ENCODE data around the gene MAPRE2.

Gene MAPRE2

GRCh38 chr18:35063875-35064690, 22.9 kb downstream of the MAPRE2 start:
- DNase-seq, result no peak

GRCh38 chr18:35067454-35067853, 26.2 kb downstream of the MAPRE2 start:
- no peak for DNase-seq

GRCh38 chr18:35071819-35072247, 30.6 kb downstream of the MAPRE2 start:
- DNase-seq, result no peak

DNA sequence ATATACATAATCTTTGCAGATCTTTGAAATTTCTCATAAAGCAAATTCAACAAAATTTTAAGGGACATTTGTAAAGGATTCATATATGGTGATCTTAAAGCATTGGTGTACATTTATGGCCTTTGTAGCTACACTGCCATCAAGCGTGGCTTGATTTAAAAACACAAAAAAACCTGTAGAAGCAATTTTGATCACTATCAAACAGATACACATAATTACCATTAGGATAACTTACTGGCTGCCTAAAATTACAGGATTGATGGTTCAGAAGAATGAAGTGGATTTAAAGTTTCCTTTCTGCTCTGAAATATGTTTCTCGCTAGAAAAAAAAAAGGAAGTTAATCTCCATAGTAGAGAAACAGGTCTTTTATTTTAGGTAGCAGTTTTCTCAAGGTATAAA, 31.4 kb downstream of the MAPRE2 start:
- no peak for DNase-seq

DNA sequence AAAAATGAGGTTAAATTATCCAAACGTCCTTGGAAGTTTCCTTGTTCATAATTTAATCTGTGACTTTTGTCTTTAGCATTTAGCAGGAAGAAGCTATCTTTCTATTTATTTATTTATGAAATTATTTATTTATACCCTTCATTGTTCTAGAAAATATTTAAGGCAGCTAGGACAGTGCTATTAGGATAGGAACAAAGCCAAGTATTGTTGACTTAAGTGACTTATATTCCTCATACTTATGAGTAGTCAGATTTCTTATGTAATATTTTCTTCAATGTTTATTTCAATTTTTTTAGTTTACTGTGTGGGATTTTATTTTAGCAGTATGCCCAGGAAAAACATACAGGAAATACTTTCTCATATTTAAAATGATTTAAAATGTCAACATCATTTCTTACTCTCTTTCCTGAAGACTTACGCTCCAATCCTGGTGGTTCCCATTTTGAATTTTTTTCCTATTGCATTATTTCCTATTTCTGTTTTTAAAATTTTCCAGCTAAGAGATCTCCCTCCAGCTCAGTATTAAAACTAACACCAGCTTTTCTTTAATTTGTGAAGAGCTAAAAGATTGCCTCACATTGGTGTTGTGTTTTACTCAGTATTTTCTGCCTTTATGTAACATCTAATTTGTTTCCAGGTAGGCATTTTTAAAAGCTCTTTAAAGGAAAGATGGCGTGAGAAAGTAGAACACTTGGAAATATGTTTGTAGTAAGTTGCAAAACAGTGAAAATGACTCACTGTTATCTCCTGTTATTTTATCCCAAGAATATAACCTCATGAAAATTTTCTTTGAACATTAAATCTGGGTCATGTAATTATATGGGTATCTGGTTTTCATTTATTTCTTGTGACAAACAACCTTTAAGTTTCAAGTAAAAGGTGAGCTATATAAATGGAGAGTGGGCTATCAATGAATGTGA, 32.2 kb downstream of the MAPRE2 start:
- DNase-seq, result no peak

- no peak for DNase-seq
Observed at GRCh38 chr18:35074581-35074980, 33.4 kb downstream of the MAPRE2 start.

- no peak for DNase-seq
Observed at GRCh38 chr18:35075132-35075531, 33.9 kb downstream of the MAPRE2 start.

GRCh38 chr18:35076135-35076924, 35.1 kb downstream of the MAPRE2 start:
- DNase-seq, result no peak

DNA sequence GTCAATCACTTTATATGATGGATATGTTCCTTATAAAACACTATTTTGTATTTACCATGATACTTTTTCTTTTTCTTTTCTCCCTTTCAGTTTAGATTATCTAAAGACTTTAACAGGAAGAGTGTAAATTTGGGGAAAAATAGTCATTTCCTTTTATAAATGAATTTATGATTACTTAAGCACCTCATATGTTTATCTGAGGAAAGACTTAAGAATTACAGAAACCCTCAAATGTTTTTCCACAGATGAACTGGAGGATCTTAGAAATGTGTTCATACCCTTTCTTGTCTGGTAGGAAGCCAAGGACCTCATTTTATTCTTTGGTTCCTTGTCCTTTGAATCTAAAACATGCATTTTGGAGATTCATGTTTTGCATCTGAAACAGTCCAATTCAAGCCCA, 36.7 kb downstream of the MAPRE2 start:
- DNase-seq, result no peak

DNA sequence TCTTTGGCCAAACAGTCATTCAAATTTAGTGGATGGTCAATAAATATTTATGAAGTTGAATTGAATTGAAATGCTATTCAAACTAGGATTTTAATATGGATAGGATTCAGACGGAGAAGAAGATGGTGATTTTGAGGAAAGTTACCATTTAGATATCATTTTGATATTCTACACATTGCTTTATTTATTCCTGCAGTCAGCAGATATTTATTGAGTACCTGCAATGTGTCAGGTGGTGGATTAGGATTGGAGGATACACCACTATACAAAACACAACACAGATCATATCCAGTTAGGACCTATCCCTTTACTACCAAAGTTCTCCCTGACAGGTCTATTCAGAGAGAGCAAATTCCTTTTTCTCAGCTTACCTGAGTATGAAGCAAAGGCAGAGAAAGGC, 38.8 kb downstream of the MAPRE2 start:
- no peak for DNase-seq

GRCh38 chr18:35083174-35083712, 42.0 kb downstream of the MAPRE2 start:
- no peak for DNase-seq

- DNase-seq, result no peak
Observed at GRCh38 chr18:35084494-35085449, 43.6 kb downstream of the MAPRE2 start.

- no peak for DNase-seq
Observed at GRCh38 chr18:35085450-35086380, 44.5 kb downstream of the MAPRE2 start.

DNA sequence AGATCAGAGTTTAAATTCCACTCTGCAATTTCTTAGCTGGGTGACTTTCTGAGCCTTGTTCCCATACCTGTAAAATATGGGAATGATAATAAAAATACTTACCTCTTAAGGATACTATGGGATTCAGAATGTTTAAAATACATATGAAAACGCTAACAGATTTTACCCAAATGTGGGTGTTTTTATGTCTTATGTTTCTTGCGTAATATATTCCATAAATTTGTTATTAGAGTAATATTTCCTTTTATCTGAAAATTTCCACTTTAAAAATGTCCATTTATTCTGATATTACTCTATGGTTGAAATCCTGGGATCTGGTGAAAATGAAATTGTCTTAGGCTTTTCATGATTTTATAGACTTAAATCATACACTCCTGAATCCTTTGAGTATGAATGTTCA, 45.5 kb downstream of the MAPRE2 start:
- no peak for DNase-seq

GRCh38 chr18:35087726-35088125, 46.5 kb downstream of the MAPRE2 start:
- DNase-seq, result no peak

- DNase-seq, result no peak
Observed at GRCh38 chr18:35088921-35089320, 47.7 kb downstream of the MAPRE2 start.

GRCh38 chr18:35089382-35089781, 48.2 kb downstream of the MAPRE2 start:
- DNase-seq, result no peak

DNA sequence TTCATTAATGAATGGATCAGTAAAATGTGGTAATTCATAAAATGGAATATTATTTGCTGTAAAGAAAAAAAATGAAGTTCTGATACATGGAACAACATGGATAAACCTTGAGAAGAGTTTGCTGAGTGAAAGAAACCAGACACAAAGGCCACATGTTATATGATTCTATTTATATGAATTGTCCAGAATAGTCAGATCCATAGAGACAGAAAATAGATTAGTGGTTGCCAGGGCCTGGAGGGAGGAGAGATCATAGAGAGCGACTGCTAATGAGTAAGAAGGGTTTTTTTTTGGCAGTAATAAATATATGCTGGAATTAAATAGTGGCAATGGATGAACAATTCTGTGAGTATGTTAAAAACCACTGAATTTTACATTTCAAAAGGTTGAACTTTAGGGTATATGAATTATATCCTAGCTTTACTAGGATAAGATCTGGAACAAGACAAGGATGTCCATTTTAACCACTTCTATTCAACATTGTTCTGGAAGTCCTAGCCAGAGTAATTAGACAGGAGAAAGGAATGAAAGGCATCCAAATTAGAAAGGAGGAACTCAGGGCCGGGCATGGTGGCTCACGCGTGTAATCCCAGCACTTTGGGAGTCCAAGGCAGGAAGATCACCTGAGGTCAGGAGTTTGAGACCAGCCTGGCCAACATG, 48.8 kb downstream of the MAPRE2 start:
- no peak for DNase-seq

GRCh38 chr18:35091841-35092240, 50.6 kb downstream of the MAPRE2 start:
- no peak for DNase-seq
